ENCODE measurements around the gene ETS2.

ETS2 gene

GRCh38 chr21:38772646-38773045, 33.1 kb upstream of the ETS2 start:
- peak overlapping the region; percentile 0; the same call in 1 of the 2 replicates for H3K27ac ChIP-seq (replicated peaks)
- H3K4me3 ChIP-seq (replicated peaks; ENCODE audit: insufficient read depth, low read length) = no peak overlapping the region
- TF ChIP-seq SPI1 (IDR thresholded peaks at IDR 0.05; ENCODE audit: borderline replicate concordance, low read depth) (no peak), CTCF (IDR thresholded peaks at IDR 0.05; ENCODE audit: insufficient read depth, low read length) (no peak), REST (IDR thresholded peaks at IDR 0.05; ENCODE audit: insufficient replicate concordance, low read depth) (no peak), GABPA (IDR thresholded peaks at IDR 0.05; ENCODE audit: low read depth) (no peak), POLR2AphosphoS5 (IDR thresholded peaks at IDR 0.05; ENCODE audit: low read depth) (no peak)

GRCh38 chr21:38773099-38774061, 32.3 kb upstream of the ETS2 start:
- Histone ChIP-seq H3K27ac (replicated peaks) (no peak overlapping the region; the same call in 1 of the 2 replicates), H3K27me3 (ENCODE audit: insufficient read depth, poor library complexity, severe bottlenecking) (no peaks in the 10 kb centered on the region), H3K4me3 (replicated peaks; ENCODE audit: insufficient read depth, low read length) (no peak overlapping the region)
- peak in 1 of 2 experiments; percentile 42 for DNase-seq (ENCODE audit: low read depth in 1 of 2, low spot score in 1 of 2)
- TF ChIP-seq REST (IDR thresholded peaks at IDR 0.05; ENCODE audit: insufficient replicate concordance, low read depth) (no peak), GABPA (IDR thresholded peaks at IDR 0.05; ENCODE audit: low read depth) (no peak), CTCF (IDR thresholded peaks at IDR 0.05; ENCODE audit: insufficient read depth, low read length) (no peak), SPI1 (IDR thresholded peaks at IDR 0.05; ENCODE audit: borderline replicate concordance, low read depth) (no peak), POLR2AphosphoS5 (IDR thresholded peaks at IDR 0.05; ENCODE audit: low read depth) (no peak)

More at GRCh38 chr21:38772646-38773045, 33.1 kb upstream of the ETS2 start:
- no peaks in the 10 kb centered on the region for H3K27me3 ChIP-seq (ENCODE audit: insufficient read depth, poor library complexity, severe bottlenecking)
- no peak for DNase-seq (ENCODE audit: low read depth in 1 of 2, low spot score in 1 of 2)

GRCh38 chr21:38774152-38774551, 31.6 kb upstream of the ETS2 start:
- no peak for DNase-seq (ENCODE audit: low read depth in 1 of 2, low spot score in 1 of 2)
- TF ChIP-seq POLR2AphosphoS5 (IDR thresholded peaks at IDR 0.05; ENCODE audit: low read depth) (no peak), CTCF (IDR thresholded peaks at IDR 0.05; ENCODE audit: insufficient read depth, low read length) (no peak), GABPA (IDR thresholded peaks at IDR 0.05; ENCODE audit: low read depth) (no peak), SPI1 (IDR thresholded peaks at IDR 0.05; ENCODE audit: borderline replicate concordance, low read depth) (no peak), REST (IDR thresholded peaks at IDR 0.05; ENCODE audit: insufficient replicate concordance, low read depth) (no peak)
- H3K27me3 ChIP-seq (ENCODE audit: insufficient read depth, poor library complexity, severe bottlenecking) = no peaks in the 10 kb centered on the region
- no peak overlapping the region for H3K27ac ChIP-seq (replicated peaks)
- no peak overlapping the region for H3K4me3 ChIP-seq (replicated peaks; ENCODE audit: insufficient read depth, low read length)
